Epithelial cell of proximal tubule (primary cell): ENCODE data around the gene UBE2O. TPM values are rescaled to one million over a fixed set of nuclear protein-coding genes. Genes with fewer than 3 reads are reported as not detected.

ENCODE experiments used
- DNase-seq: peaks from one replicate; pipeline ENCODE4 v3.0.0-alpha.2; 2011; ENCODE audit warnings: low read depth
- H3K4me3 ChIP-seq: 2 replicates; pipeline ENCODE4 v1.5.1; 2011; ENCODE audit warnings: low read depth, mild to moderate bottlenecking, low read length
- CTCF ChIP-seq: conservative IDR thresholded peaks from 2 replicates; pipeline ENCODE4 v1.5.1; 2012; ENCODE audit warnings: low read depth, mild to moderate bottlenecking, low read length
- total RNA-seq: library from RNA; depleted of rRNA; stranded (reverse); fragments of >200 nt; gene quantifications from 2 replicates; pipeline ENCODE4 v1.2.3, GENCODE V29; 2015

UBE2O gene
- total RNA-seq, 1 donor from 2014 or later: 15.6 TPM

GRCh38 chr17:76484228-76484725, 31.3 kb upstream of the UBE2O start:
- DNase-seq: no peak
- no peak overlapping the region for H3K4me3 ChIP-seq
- no peak for TF ChIP-seq CTCF

GRCh38 chr17:76481071-76481655, 28.2 kb upstream of the UBE2O start:
- no peak overlapping the region for H3K4me3 ChIP-seq
- TF ChIP-seq CTCF: no peak
- DNase-seq: no peak

- H3K4me3 ChIP-seq: no peak overlapping the region
- no peak for DNase-seq
- no peak for TF ChIP-seq CTCF
Measured at GRCh38 chr17:76480632-76481031, 27.7 kb upstream of the UBE2O start.

GRCh38 chr17:76479515-76480060, 26.6 kb upstream of the UBE2O start:
- no peak for TF ChIP-seq CTCF
- H3K4me3 ChIP-seq: no peak overlapping the region

GRCh38 chr17:76478730-76479514, 26.0 kb upstream of the UBE2O start:
- H3K4me3 ChIP-seq: no peak overlapping the region
- TF ChIP-seq CTCF: no peak
- no peak for DNase-seq

More at GRCh38 chr17:76479515-76480060, 26.6 kb upstream of the UBE2O start:
- no peak for DNase-seq

- H3K4me3 ChIP-seq: no peak overlapping the region
- TF ChIP-seq CTCF: no peak
- DNase-seq: no peak
Measured at GRCh38 chr17:76478097-76478496, 25.1 kb upstream of the UBE2O start.
